Rectal smooth muscle tissue (tissue), 1 donor: ENCODE measurements around the gene OLFML2B.
A peak's percentile ranks its signal among the peaks of the same experiment; 100 is the strongest.

Experiments used
- H3K27ac ChIP-seq: one replicate; pipeline ENCODE4 v1.7.0; 2013; ENCODE audit warnings: low read depth, low read length, inconsistent platforms
- H3K27me3 ChIP-seq: one replicate; pipeline ENCODE4 v1.7.0; 2013; ENCODE audit warnings: low read length; ENCODE audit not compliant: control insufficient read depth, insufficient read depth
- H3K36me3 ChIP-seq: one replicate; pipeline ENCODE4 v1.7.0; 2013; ENCODE audit warnings: low read length; ENCODE audit not compliant: control insufficient read depth, insufficient read depth
- H3K4me1 ChIP-seq: one replicate; pipeline ENCODE4 v1.7.0; 2013; ENCODE audit warnings: low read length; ENCODE audit not compliant: control insufficient read depth, insufficient read depth
- H3K4me3 ChIP-seq: one replicate; pipeline ENCODE4 v1.7.0; 2013; ENCODE audit warnings: low read length
- H3K9ac ChIP-seq: one replicate; pipeline ENCODE4 v1.7.0; 2013; ENCODE audit warnings: low read length

The OLFML2B gene

GRCh38 chr1:161982917-161983316, 40.8 kb downstream of the OLFML2B start:
- Histone ChIP-seq H3K27ac (no peak overlapping the region), H3K27me3 (no peaks in the 10 kb centered on the region), H3K9ac (no peak overlapping the region), H3K4me1 (peaks cover 24% of the 10 kb centered on the region), H3K4me3 (no peak overlapping the region), H3K36me3 (peaks cover 2% of the 10 kb centered on the region)

DNA sequence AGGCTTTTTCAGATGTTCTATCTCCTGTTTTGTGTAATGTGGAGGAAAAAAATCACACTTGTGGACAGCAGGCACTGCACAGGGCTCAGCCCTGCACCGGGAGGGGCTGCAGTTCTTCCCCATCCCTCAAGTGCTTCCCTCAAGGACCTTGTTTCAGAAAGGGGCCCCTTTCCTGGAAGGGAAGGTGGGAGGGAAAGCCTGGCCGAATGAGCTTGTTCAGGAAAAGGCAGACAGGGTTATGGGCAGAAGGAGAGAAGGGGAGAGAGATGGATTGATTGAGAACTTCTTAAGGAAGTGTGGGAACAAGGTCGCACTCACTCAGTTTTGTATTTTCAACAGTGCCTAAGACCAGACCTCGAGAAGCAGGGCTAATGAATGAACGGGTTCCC, 41.2 kb downstream of the OLFML2B start:
- Histone ChIP-seq H3K4me1 (peaks cover 24% of the 10 kb centered on the region), H3K36me3 (peaks cover 2% of the 10 kb centered on the region)

DNA sequence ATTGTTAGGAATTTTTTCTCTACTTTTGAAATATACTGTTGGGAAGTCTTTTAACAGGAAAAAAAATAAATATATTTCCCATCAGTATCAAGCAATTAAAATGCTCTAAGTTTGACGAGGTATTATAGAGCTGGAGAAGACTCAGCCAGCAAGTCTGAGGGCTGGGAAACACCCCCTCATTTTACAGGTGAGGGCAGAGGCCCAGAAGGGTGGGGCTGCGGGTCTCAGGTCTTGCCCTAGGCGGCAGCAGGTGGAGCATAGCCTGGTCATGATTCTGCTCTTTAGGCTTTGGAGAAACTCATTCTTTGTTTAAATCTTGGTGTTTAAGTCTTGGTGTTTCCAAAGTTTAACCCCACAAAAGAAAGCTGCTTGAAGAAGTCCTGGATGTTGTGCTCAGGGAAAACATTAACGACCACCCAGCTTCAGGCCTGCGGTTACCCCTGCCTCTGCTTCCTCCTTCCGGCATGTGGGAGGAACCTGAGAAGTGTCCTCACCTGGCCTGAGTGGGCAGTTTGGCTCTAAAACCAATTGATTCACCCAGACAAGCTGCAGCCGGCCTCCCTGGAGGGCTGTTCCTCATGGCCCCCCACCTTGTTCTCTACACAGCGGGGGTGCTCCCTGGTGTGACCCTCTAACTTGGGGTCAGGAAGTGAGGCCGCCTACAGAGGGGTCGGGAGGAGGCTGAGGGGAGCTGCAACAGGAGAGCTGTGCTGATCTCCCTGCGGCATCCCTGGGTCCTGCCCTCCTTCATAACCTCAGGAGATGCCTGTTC, 41.7 kb downstream of the OLFML2B start:
- Histone ChIP-seq H3K36me3 (peaks cover 2% of the 10 kb centered on the region), H3K27me3 (no peaks in the 10 kb centered on the region), H3K4me1 (peaks cover 19% of the 10 kb centered on the region), H3K4me3 (no peak overlapping the region), H3K27ac (no peak overlapping the region), H3K9ac (no peak overlapping the region)

More for the DNA sequence above, 41.2 kb downstream of the OLFML2B start:
- H3K4me3 ChIP-seq = no peak overlapping the region
- no peaks in the 10 kb centered on the region for H3K27me3 ChIP-seq
- H3K9ac ChIP-seq = no peak overlapping the region
- no peak overlapping the region for H3K27ac ChIP-seq

- H3K4me1 ChIP-seq = peaks cover 13% of the 10 kb centered on the region
- no peak overlapping the region for H3K9ac ChIP-seq
- H3K27me3 ChIP-seq = no peaks in the 10 kb centered on the region
- no peak overlapping the region for H3K4me3 ChIP-seq
- H3K27ac ChIP-seq = no peak overlapping the region
- H3K36me3 ChIP-seq = peaks cover 2% of the 10 kb centered on the region
Measured at GRCh38 chr1:161981126-161981525, 42.5 kb downstream of the OLFML2B start.

GRCh38 chr1:161978011-161978790, 45.5 kb downstream of the OLFML2B start:
- no peak overlapping the region for H3K9ac ChIP-seq
- peaks cover 9% of the 10 kb centered on the region for H3K4me1 ChIP-seq
- H3K27me3 ChIP-seq = no peaks in the 10 kb centered on the region
- no peak overlapping the region for H3K4me3 ChIP-seq
- H3K27ac ChIP-seq = no peak overlapping the region
- no peaks in the 10 kb centered on the region for H3K36me3 ChIP-seq

DNA sequence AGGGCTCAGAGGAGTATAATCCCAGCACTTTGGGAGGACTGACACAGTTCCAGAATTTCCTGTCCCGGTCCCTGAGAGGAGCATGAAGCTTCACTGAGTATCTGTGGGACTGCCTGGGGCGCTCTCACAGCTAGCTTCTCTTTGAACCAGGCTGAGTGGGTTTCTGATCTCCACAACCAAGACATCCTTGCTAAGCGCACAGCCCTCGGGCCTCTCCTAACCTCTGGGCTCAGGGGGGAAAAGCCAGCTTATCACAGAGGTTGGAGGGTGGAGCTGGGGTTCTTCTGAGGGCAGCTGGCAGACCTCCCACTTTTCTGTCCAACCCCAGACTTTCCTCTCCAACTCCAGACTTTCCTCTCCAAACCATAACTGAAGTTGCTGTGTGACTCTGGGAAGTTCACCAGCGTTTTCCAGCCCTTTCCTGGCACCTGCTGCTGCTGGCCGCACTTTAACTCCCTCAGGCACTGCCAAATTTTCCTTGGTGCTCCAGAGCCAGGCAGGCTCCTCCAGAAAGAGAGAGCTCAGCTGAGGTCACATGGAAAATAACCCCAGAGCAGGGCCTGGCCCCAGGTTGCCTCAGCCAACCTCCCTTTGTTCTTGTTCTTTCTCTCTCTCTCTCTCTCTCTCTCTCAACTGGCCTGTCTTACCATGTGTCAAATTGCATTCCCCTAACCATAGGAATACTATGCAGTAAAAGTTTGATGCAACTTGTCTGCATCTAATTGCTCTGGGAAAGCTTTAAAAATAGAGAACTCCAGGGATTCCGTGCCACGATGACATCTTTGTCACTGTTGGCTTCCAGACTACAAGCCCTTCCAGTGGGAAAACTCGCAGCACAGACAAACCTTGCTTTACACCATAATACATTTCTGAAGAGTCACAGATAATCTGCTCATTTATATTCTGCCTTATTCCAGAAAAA, 49.5 kb downstream of the OLFML2B start:
- no peaks in the 10 kb centered on the region for H3K27me3 ChIP-seq
- peak overlapping the region; percentile 52 for H3K27ac ChIP-seq
- peaks cover 9% of the 10 kb centered on the region for H3K4me1 ChIP-seq
- no peaks in the 10 kb centered on the region for H3K36me3 ChIP-seq
- no peak overlapping the region for H3K9ac ChIP-seq
- no peak overlapping the region for H3K4me3 ChIP-seq

DNA sequence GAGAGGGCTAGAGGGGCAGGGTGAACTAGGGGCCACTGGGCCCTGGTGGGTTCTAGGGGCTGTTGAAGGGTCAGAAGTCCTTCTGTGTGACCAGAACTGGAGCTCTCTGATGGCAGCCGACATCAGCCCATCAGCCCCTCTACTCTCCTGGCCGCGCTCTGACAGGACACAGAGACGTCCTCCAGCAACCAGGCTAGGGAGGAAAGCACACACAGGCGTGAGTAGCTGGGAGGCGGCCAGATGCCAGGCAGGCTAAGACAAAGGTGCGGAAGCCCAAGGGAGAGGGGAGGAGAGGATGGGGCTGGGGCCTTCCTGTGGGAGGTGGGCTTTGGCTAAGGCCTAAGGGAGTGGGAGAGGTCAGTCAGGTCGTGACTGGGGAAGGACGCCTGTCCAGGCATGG, 50.8 kb downstream of the OLFML2B start:
- Histone ChIP-seq H3K9ac (no peak overlapping the region), H3K36me3 (no peaks in the 10 kb centered on the region), H3K4me3 (no peak overlapping the region), H3K4me1 (peaks cover 9% of the 10 kb centered on the region), H3K27ac (no peak overlapping the region), H3K27me3 (no peaks in the 10 kb centered on the region)

DNA sequence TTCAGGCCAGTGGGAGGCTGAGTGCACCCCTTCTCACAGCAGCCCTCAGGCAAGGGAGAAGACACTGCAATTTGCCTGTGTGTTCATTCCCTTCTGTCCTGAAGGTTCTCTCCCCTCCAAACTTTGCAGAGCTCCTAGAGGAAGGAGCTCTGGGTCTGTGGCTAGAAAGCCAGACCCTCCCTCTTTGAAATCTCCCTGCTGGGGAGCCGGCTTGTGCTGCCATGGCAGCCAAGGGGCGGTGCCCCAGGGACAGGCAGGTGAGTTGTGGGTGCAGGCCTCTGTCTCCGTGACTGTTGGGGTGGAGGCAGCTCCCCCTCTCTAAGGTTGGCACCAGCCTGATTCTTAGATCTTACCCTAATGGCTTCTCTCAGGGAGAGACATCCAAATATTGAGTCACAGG, 53.0 kb downstream of the OLFML2B start:
- Histone ChIP-seq H3K4me1 (peaks cover 9% of the 10 kb centered on the region), H3K4me3 (no peak overlapping the region), H3K9ac (no peak overlapping the region), H3K36me3 (no peaks in the 10 kb centered on the region), H3K27ac (no peak overlapping the region), H3K27me3 (no peaks in the 10 kb centered on the region)

GRCh38 chr1:161970036-161970435, 53.6 kb downstream of the OLFML2B start:
- no peaks in the 10 kb centered on the region for H3K27me3 ChIP-seq
- H3K4me1 ChIP-seq = peaks cover 9% of the 10 kb centered on the region
- H3K9ac ChIP-seq = no peak overlapping the region
- H3K27ac ChIP-seq = no peak overlapping the region
- H3K36me3 ChIP-seq = no peaks in the 10 kb centered on the region
- no peak overlapping the region for H3K4me3 ChIP-seq

DNA sequence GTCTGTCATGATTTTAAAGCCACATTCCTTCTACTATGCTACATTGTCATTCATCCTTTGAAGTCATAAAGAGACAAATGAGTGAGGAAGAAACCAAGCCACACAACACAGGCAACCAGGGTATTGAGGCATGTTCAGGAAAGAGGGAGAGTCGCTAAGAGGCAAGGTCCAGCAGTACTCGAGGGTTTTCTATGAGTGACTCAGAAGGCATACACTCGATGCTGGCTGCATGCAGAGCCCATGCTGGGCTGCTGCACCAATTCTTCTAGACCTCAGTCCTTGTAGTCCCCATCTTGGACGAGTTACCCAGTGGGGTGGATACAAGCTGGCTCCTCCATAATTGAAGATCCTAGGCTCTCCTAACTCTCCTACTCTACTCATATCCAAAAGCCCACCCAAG, 57.6 kb downstream of the OLFML2B start:
- Histone ChIP-seq H3K27me3 (no peaks in the 10 kb centered on the region), H3K27ac (no peak overlapping the region), H3K4me3 (no peak overlapping the region), H3K4me1 (peaks cover 6% of the 10 kb centered on the region), H3K36me3 (no peaks in the 10 kb centered on the region), H3K9ac (no peak overlapping the region)

GRCh38 chr1:161962091-161962887, 61.4 kb downstream of the OLFML2B start:
- no peaks in the 10 kb centered on the region for H3K27me3 ChIP-seq
- H3K4me1 ChIP-seq = peaks cover 6% of the 10 kb centered on the region
- no peak overlapping the region for H3K9ac ChIP-seq
- H3K36me3 ChIP-seq = no peaks in the 10 kb centered on the region
- peak overlapping the region; percentile 71 for H3K27ac ChIP-seq
- H3K4me3 ChIP-seq = peak overlapping the region; percentile 9
